RPMI7951 (cell line): ENCODE data around the gene GRAP2. TPM values are rescaled to one million over a fixed set of nuclear protein-coding genes. Genes with fewer than 3 reads are reported as not detected.
"Not testable (repeated sequence)": the region's sequence is repeated elsewhere in the genome, so short reads cannot be mapped to it uniquely, and the experiment has no call there.

ENCODE experiments used
- DNase-seq: peaks from one replicate; pipeline ENCODE4 v3.0.0-alpha.2; 2012; ENCODE audit warnings: low read depth
- total RNA-seq: library from RNA; depleted of rRNA; stranded (reverse); fragments of >200 nt; shearing (Covaris generic); gene quantifications from 2 replicates; pipeline ENCODE4 v1.2.3, GENCODE V29; 2014; rRNA removed

Gene GRAP2
- total RNA-seq, result 0.78 and 0.84 TPM in 2 replicates

GRCh38 chr22:39900306-39901227, at the start of gene GRAP2:
TSS of gene GRAP2 (plus strand) at chr22:39901084. CDS start at chr22:39947107, 46,023 bp downstream.
- DNase-seq, result peak; percentile 33

GRCh38 chr22:39851606-39852315, 49.1 kb upstream of the GRAP2 start:
- no peak for DNase-seq

GRCh38 chr22:39852799-39853198, 48.1 kb upstream of the GRAP2 start:
- no peak for DNase-seq

GRCh38 chr22:39856588-39856987, 44.3 kb upstream of the GRAP2 start:
- DNase-seq, result no peak

GRCh38 chr22:39859903-39860588, 40.8 kb upstream of the GRAP2 start:
- DNase-seq, result no peak

- DNase-seq, result no peak
Measured at GRCh38 chr22:39868741-39869140, 32.1 kb upstream of the GRAP2 start.

GRCh38 chr22:39869797-39870196, 31.1 kb upstream of the GRAP2 start:
- not testable (repeated sequence) for DNase-seq

GRCh38 chr22:39871008-39871798, 29.7 kb upstream of the GRAP2 start:
- no peak for DNase-seq

GRCh38 chr22:39872548-39872947, 28.3 kb upstream of the GRAP2 start:
- no peak for DNase-seq

GRCh38 chr22:39873965-39874364, 26.9 kb upstream of the GRAP2 start:
- DNase-seq, result no peak

GRCh38 chr22:39875176-39875885, 25.6 kb upstream of the GRAP2 start:
- not testable (repeated sequence) for DNase-seq

GRCh38 chr22:39877079-39877845, 23.6 kb upstream of the GRAP2 start:
- DNase-seq, result no peak

- DNase-seq, result no peak
Measured at GRCh38 chr22:39880722-39881121, 20.2 kb upstream of the GRAP2 start.

GRCh38 chr22:39883057-39883456, 17.8 kb upstream of the GRAP2 start:
- DNase-seq, result no peak

GRCh38 chr22:39889924-39890323, 11.0 kb upstream of the GRAP2 start:
- DNase-seq, result not testable (repeated sequence)

GRCh38 chr22:39893526-39893925, 7.4 kb upstream of the GRAP2 start, which contains the start of gene ENTHD1:
TSS of gene ENTHD1 (minus strand) at chr22:39893760. CDS start at chr22:39887748, 6,012 bp downstream.
- DNase-seq, result no peak

- no peak for DNase-seq
Measured at GRCh38 chr22:39894554-39895092, 6.3 kb upstream of the GRAP2 start.

- no peak for DNase-seq
Measured at GRCh38 chr22:39895682-39896081, 5.2 kb upstream of the GRAP2 start.

GRCh38 chr22:39896313-39896996, 4.4 kb upstream of the GRAP2 start:
- no peak for DNase-seq
